Stimulated activated CD8-positive, alpha-beta memory T cell treated with anti-CD3 and anti-CD28 coated beads, Interleukin-7, amount 100 ng/mL, for 1 hour (primary cell): Measurements from ENCODE around the gene ADAMTS2.
"Not testable (repeated sequence)": the region's sequence is repeated elsewhere in the genome, so short reads cannot be mapped to it uniquely, and the experiment has no call there.

ENCODE experiments used
- DNase-seq, 2 donors: peaks; one replicate each; pipeline ENCODE4 v3.0.0-alpha.2; 2020; ENCODE audit warnings: low read depth in 2 of 2

ADAMTS2 gene

DNA sequence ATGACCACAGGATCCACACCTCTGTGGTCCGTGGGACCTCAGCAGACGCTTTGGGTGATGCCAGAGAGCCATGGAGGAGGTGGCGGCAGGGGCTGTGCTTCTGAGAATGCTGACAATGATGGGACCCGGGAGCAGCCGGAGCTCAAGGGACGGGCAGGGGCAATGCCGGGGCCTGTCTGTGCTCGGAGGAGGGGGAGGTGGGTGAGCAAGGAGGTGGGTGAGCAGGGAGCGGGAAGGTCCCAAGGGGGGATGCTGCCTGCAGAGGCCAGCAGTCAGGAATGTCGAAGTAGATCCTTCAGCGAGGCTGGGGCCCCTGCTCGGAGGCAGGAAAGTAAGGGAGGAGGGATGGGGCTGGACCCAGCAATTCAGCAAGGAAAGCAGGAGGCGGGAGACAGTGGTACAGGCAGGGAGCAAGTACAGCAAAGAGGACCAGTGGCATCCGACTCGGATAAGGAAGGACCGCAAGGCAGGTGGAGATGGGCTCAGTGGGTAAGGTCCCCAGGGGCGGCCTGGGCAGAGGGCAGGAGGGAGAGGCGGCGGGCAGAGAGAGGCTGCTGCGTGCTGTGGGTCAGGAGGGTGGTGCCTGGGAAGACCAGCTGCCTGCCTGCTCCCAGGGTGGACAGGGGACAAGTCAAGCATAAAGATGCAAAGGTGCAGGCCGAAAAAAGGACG, 49.0 kb downstream of the ADAMTS2 start:
- DNase-seq = no peak

DNA sequence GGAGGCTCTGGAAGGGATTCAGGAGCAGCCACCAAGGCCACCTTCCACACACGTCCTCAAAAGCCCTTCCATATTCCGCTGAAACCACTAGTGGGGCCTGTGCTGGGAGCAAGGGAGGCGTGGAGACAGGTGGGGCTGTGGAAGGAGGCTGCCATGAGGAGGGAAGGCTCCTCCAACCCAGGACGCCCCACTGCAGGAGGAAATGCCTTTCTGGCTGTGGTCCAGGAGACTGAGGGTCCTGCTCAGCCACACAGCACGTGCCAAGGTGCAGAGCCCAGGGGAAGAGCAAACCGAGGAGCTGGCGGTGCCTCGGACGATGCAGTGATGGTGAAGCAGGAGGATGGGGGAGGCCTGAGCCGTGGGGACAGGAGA, 49.5 kb downstream of the ADAMTS2 start:
- no peak for DNase-seq

DNA sequence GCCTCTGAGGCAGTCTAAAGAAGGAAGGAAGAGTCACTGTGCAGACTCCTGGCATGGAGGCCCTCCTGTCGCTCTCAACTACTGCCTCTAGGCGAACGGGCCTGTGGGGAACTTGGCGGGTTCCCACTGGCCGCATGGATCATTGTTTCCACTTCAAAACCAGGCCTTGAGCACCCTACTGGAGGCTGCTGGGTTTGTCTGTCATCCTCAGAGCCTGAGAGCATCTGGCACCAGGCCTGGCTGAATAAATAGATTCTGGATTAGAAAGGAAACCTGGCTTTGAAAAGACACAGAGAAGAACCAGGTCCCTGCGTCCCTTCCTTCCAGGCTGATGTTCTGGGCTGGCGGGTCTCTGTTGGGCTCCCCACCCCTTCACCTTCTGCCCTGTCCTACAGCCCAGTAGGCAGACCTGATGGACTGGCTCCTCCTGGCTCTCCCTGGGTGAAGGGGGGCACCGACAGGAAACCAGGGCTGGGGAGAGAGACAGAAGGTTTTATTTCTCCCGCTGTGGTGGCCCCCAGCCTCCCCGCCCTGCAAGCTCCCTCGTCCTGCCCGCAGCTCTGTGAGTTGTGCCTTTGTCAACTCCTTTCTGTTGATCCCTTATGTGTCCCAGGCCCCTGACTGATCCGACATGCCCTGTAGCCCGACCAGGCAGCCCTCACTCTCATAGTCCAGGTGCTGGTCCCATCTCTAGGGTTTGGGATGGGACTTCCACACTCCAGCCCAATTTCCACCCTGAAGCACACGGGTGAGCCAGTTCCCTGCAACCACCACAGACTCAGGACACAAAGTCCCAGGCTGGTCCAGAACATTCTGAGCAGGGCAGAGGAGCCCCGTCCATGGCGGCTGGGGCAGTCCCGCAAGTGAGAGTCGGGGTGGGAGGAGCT, 50.1 kb downstream of the ADAMTS2 start:
- DNase-seq = no peak

DNA sequence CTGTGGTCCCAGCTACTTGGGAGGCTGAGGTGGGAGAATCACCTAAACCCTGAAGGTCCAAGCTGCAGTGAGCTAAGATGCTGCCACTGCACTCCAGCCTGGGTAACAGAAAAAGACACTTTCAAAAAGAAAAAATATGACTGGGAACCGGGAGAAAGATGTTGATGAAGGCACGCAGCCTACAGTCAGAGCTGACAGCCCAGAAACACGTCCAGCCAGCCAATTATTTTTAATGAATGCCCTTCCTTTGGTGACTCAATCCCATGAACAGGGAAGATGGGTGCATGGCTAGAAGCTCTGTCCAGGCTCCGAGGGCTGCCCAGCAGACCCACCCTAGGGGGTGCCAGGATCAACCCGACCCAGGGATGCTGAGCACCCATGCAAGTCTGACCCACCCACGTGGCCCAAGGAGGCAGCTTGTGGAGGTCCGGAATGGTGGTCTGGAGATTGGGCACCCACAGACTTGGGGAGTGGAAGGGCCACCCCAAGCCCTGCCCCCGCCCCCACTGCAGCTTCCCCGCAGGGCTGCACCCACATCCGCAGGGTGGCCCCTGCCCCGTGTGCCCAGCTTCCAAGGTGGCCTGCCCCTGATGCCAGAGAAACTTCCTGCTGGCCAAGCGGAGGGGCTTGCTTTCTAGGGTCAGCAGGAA, 51.0 kb downstream of the ADAMTS2 start:
- no peak for DNase-seq

DNA sequence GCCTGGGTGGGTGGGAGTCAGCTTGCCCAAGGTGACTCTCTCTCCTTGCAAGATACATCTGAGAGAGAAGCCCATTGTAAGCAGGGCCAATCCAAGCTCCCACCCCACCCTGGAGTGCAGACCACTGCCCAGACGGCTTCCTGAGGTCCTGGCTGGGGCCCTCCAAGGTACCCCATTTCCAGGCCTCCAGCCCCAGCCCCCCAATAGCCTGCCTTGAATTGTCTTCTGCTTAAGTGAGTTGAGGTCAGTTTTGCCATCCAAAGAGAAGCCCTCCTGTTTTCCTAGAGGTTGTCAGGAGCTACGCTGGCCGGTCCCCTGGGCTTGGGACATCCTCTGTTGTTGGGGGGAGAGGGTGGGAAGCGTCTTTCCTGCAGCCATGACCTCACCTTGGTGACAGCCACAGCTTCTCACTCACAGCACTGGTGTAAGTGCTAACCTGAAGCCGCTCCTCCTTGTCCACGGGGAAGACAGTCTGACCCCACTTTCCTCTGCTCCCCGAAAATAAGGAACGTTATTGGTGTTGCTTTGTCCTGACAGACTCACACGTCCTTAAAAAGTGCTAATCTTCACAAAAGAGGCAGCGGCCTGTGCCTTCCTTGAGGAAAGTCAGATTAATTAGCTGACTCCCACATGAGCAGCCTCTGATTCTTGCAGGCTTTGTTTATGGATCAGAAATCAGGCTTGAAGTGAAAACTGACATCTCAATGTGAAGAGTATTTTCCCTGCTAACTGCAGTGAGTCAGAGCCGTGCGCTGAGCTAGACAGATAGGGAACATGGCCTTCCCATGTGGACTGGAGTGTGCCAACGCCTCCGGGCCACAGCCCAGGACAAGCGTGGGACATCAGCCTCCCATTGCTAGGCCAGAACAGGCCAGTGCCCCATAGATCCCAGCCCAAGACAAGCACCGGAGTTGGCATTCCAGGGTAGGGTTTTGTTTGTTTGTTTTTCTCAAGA, 52.3 kb downstream of the ADAMTS2 start:
- DNase-seq = no peak

DNA sequence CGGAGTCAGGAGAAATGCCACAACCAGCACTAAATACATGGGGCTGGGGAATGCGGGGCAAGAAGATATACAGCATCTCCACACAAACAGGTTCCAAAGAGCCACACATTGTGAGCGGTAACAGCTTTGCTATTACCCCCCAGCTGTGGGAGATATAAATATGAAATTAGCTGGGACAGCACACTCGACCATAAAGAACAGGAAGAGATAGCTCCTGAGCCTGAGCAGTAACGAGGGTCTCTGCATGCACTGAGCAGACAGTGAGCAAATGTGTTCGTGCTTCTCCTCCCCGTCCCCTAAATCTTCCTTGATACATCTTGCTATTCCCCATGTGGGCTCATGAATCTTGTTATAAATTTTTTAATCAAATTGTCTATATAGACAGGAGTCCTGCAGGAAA, 53.1 kb downstream of the ADAMTS2 start:
- DNase-seq = no peak

DNA sequence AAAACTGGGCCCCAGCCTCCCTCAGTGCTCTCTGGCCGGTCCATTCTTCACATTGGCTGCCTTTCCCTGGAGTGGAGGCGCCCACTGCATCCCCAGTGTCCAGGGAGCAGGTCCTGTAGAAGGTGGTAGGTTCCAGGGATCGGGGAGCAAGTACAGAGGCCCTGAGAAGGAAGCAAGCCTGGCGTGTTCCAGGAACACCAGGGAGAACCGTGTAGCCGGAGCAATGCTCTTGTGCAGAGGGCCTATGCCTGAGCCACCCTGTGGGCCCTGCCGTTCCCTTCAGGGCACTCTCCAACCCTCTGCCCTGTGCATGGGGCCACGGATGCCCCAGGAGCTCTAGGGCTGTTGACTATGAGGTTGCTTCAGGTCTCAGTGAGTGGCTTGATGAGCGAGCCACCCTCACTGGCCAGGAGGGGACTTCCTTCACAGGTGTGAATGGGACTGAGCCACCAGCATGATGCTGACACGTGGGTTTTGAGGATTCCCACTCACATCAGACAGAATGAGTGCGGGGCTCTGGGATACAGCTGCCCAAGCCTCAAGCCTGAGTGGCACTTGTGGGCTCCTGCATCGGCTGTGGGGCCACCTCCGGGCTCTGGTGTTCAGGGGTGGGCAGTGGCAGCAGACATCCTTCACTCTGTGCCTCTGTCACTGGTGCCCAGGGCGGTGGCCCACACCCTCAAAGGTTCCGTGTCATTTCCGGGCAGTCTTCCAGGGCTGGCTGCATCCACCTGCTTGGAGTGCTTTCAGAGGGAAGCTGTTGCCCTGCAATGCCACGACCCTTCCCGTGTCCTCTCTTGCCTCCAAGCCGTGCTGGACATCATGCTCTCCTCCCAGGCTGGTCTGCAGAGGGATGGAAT, 54.4 kb downstream of the ADAMTS2 start:
- DNase-seq = no peak

DNA sequence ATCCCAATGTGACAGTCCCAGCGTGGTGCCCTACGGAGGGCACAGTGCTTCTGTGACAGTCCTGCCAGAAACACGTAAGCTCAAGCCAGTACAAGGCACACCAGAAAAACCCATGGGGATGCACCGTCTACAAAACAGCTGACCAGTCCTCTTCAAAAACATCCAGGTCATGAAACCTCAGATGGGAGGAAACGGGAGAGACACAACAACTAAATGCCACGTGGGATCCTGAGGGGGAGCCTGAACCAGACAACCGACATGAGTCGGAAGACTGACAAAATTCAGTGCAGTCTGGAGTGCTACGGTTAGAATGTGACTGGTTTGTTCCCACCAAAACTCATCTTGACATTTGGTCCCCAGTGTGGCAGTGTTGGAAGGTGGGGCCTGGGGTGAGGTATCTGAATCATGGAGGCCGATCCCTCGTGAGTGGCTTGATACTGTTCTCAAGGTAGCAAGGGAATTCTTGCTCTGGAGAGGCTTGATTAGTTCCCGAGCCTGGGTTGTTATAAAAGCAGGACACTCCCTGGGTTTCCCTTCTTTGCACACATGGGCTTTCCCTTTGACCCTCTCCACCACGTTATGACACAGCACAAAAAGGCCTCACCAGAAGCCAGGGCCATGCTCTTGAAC, 55.4 kb downstream of the ADAMTS2 start:
- no peak for DNase-seq

DNA sequence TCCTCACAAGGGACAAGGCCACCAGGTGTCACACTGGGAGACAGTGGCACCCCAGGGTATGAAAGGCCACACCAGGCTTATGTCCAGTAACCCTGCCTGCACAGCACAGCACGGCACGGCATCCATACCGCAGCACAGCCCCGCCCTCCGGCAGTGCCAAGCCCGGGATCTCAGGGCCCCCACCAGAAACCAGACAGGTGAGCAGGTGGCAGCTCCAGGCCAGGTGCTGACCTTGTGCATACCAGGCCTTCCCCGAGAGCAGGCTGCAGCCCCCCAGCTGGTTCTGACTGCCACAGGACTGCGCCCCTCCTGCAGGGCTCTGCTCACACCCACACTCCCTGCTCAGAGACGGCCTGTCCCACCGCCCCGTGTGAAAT, 56.5 kb downstream of the ADAMTS2 start:
- no peak for DNase-seq

DNA sequence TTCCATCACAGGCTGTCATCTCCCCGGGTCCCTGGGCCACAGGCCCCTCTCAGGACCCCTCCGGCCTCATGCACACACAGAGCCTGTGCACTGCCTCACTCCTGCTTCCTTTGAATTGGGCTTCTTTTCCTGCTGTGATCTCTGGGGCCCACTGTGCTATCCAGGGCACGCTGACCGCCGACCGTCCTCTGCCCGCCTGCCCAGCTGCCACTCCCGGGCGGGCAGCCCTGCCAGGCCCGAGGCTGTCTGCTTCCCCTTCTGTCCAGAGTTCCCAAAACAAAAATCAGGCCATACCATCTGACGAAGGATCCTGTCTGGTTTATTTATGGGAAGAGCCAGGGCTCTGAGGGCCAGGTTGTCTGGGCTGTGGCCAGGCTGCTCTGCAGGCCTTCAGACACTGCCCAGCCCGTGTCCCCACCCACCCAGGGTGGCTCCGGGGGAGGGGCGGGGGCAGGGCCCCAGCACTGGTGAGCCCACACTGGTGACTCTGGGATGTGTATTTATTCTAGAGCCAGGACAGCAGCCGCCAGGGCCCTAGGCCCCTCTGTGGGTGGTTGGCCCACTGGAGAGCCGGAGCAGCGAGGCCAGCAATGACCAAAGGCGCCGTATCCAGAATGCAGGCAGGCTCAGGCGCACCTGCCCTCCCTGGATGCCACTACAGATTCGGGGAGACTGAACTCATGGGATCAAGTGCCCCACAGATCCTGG, 57.0 kb downstream of the ADAMTS2 start:
- no peak for DNase-seq

DNA sequence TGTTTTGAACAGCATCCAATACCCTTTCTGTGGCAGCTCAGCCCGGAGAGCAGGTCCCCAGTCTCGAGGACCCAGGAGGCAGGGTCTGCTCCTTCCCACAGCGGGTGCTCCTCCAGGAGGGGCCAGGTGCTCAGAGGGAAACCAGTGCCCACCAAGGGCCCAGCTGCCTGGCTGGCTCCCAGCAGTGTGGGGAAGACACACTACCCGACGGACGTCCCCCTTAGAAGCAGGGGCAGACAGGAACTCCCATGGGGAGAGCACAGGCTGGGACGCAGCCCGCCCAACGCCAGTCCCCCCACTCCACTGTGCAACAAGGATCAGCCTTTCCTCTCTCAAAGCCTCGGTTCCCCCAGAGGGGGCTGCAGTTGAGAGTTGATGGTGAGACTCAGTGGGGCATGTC, 57.6 kb downstream of the ADAMTS2 start:
- no peak for DNase-seq

DNA sequence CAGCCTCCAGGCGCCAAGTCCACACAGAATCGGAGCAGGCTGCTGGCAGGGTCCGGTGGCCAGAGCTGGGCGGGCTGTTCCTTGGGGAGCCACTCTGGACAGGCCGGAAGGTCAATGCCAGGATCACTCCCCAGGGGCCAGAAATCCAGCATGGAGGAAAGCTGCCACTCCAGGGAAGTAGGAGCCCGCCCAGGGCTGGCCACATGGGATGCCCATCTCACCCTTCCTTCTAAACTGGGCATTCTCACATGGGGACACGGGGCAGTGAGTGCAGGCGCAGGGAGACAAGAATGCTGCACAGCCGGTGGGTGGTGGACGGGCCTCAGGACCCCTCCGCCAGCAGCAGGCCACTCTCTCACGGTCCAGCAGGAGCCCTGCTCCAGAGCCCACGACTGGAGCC, 58.2 kb downstream of the ADAMTS2 start:
- no peak for DNase-seq

DNA sequence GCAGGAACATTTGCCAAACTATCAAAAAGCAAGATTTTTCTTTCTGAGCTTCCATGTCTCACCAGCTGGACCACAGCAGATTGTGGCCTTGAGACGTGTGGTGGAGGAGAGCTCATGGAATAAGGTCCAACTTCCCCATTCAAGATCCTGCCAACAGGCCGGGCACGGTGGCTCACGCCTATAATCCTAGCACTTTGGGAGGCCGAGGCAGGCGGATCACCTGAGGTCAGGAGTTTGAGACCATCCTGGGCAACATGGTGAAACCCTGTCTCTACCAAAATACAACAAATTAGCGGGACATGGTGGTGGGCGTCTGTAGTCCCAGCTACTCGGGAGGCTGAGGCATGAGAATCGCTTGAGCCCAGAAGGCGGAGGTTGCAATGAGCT, 59.5 kb downstream of the ADAMTS2 start:
- not testable (repeated sequence) for DNase-seq

DNA sequence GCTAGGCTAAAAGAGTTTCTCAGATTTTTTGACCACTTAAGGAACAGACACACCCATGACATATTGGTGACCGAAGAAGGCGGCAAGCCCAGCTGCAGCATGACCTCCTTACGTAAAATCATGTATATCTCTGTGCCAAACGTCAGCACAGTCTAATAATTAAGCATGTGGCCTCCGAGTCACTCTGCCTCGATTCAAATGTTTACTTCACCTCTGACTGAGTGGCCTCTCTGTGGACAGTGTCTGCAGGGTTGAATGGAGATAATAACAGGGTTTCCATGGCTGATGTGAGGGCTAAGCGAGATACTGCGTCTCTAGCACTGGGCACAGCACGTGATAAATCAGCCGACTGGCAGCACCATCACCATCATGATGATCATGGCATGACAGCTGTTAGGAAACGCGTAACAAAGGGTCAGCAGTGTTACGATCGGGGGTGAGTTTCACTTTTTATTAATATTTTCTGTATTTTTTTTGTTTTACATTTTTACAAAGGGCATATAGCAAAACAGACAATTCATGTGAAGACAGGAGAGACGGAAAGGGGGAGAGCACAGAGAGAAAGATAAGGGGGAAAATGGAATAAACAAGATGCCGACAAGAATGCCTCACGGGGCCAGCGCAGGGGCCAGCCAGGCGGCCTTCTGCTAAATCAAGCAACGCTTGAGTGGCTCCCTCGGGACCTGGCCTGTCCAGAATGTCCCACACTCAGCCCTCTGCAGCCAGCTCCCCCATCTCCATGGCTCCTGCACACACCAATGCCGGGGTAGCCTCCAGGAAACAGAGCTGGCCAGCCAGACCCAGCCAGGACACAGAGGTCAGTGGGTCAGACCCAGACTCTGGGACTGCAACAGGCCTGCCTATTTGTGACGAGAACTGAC, 60.3 kb downstream of the ADAMTS2 start:
- DNase-seq = no peak

DNA sequence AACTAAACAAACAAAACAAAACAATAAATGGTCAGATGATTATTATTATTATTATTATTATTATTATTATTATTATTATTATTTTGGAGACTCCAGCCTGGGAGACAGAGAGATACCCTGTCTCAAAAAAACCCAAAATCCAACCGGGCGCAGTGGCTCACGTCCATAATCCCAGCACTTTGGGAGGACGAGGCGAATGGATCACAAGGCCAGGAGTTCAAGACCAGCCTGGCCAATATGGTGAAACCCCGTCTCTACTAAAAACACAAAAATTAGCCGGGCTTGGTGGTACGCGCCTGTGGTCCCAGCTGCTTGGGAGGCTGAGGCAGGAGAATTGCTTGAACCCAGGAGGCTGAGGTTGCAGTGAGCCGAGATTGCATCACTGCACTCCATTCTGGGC, 61.4 kb downstream of the ADAMTS2 start:
- not testable (repeated sequence) for DNase-seq

DNA sequence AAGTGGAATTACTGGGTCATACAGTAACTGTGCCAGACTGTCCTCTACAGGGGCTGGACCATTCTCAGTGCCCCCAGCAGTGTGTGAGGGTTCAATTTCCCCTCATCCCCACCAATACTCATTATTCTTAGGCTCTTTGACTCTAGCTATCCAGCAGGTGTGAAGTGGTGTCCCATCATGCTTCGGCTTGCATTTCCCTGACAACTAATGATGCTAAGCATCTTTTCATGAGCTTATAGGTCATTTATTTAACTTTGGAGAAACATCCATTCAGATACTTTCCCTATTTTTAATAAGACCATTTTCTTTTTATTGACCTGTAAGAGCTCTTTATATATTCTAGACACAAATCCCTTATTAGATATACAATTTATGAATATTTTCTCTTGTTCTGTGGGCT, 63.6 kb downstream of the ADAMTS2 start:
- no peak for DNase-seq

DNA sequence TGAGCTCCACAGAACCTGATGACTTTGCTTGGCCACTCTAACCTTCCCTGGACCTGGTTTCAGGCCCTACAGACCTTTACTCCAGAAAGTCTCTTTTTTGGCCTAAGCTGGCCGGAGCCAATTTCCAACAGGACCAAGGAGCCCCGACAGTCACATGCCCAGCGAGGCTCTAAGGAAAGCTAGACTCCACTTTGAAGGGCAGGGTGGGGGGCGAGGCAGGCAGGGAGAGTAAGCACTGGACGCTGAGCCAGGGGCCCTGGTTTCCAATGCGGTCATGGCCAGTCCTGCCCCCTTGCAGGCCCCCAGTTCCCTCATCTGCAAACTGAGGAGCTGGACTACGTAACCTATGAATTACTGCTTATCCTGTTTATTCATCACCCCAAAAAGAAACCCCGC, 65.2 kb downstream of the ADAMTS2 start:
- no peak for DNase-seq

DNA sequence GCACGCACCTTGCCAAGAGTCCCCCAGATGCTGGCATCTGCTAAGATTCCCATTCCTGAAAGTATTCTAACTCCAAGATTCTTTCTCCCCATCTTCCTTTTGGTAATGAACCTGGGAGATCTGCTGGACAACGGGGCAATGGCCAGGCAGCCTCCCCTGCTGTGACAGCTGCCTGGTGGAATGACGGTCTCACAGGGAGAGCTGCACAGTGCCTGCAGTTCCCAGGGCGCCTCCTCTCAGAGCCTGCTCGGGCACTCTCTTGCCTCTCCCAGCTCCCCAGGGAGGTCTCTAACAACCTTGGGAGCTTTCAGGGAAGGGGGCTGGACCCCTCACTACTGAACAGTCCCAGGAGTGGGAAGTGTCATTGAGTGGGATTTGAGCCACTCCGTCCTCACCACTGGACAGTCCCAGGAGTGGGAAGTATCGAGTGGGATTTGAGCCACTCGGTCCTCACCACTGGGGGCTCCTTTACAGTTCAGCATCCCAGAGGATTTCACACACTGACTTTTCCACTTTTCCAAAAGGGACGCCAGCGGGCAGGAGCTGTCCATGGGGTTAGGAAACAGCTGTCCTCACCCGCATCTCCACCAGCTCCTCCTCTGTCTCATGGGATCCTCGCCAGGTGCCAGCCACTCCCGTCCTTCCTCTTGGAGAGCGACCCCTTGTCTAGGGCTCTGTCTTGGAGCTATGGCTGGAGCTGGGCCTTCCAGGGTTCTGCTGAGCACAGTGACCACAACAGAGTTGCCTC, 65.7 kb downstream of the ADAMTS2 start:
- DNase-seq = no peak
